DND-41 (cell line): ENCODE measurements around the gene TRMT61A.

Source experiments
- CTCF ChIP-seq: IDR thresholded peaks from 2 replicates; pipeline ENCODE4 v1.5.1; 2012; ENCODE audit warnings: borderline replicate concordance, low read length, moderate library complexity, mild to moderate bottlenecking; ENCODE audit not compliant: poor library complexity, severe bottlenecking; ENCODE audit errors: extremely low read depth
- EZH2 ChIP-seq: IDR thresholded peaks from 3 replicates; pipeline ENCODE4 v1.6.1; 2012; ENCODE audit warnings: borderline replicate concordance, low read depth, mild to moderate bottlenecking, moderate library complexity, low read length, inconsistent platforms; ENCODE audit not compliant: severe bottlenecking

GRCh38 chr14:103559766-103560165, 30.8 kb downstream of the TRMT61A start:
- TF ChIP-seq CTCF = no peak
- TF ChIP-seq EZH2 = no peak
